HUES48 (cell line): ENCODE measurements around the gene ARFGEF3.
A peak's percentile ranks its signal among the peaks of the same experiment; 100 is the strongest.

Source experiments
- H3K27ac ChIP-seq: one replicate; pipeline ENCODE4 v1.7.0; 2013; ENCODE audit warnings: low read depth, low read length, inconsistent platforms
- H3K27me3 ChIP-seq: 2 replicates; pipeline ENCODE4 v1.6.1; 2013; ENCODE audit warnings: mild to moderate bottlenecking, low read length; ENCODE audit not compliant: control insufficient read depth, insufficient read depth
- H3K36me3 ChIP-seq: 2 replicates; pipeline ENCODE4 v1.6.1; 2013; ENCODE audit warnings: low read length; ENCODE audit not compliant: control insufficient read depth, insufficient read depth
- H3K4me1 ChIP-seq: 2 replicates; pipeline ENCODE4 v1.6.1; 2013; ENCODE audit warnings: mild to moderate bottlenecking, low read length; ENCODE audit not compliant: control insufficient read depth, insufficient read depth
- H3K4me3 ChIP-seq: 2 replicates; pipeline ENCODE4 v1.5.1; 2013; ENCODE audit warnings: mild to moderate bottlenecking, low read depth, low read length
- H3K9ac ChIP-seq: 2 replicates; pipeline ENCODE4 v1.6.1; 2013; ENCODE audit warnings: mild to moderate bottlenecking, low read depth, low read length, moderate library complexity
- H3K9me3 ChIP-seq: 2 replicates; pipeline ENCODE4 v1.6.1; 2013; ENCODE audit warnings: low read length; ENCODE audit not compliant: control insufficient read depth, insufficient read depth

The ARFGEF3 gene

DNA sequence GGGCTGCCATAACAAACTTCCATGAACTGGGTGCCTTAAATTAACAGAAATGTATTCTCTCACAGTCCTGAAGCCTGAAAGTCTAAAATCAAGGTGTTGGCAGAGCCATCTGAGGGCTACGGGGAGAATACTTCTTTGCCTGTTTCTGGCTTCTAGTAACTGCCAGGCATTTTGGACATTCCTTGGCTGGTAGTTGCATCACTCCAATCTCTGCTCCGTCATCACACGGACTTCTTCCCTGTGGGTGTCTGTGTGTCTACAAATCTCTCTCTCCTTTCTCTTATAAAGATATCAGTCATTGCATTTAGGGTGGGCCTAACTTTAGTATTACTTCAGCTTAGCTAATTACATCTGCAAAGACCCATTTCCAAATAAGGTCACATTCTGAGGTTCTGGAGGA, 33.6 kb upstream of the ARFGEF3 start:
- peaks cover 6% of the 10 kb centered on the region; the same call in 1 of the 2 replicates for H3K9me3 ChIP-seq
- H3K27ac ChIP-seq = no peak overlapping the region
- no peaks in the 10 kb centered on the region for H3K4me1 ChIP-seq
- no peak overlapping the region for H3K4me3 ChIP-seq
- H3K36me3 ChIP-seq = no peaks in the 10 kb centered on the region
- H3K9ac ChIP-seq = no peak overlapping the region
- H3K27me3 ChIP-seq = no peaks in the 10 kb centered on the region

DNA sequence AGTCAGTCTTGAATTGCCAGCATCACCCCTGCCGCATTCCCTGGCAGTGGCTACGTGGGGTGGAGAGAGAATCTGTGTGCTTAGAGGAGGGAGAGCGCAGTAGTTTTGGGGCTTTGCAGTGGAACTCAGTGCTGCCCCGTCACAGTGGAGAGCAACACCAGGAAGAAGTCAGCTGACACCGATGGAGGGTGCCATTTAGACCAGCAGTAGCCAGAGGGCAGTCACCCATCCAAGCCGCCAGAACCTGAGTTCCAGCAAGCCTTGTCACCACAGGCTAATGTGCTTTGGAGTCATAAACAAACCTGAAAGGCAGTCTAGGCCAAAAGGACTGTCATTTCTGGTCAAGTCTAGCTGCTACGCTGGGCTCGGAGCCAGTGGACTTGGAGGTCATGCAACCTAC, 32.5 kb upstream of the ARFGEF3 start:
- H3K4me1 ChIP-seq = no peaks in the 10 kb centered on the region
- H3K27ac ChIP-seq = no peak overlapping the region
- H3K9ac ChIP-seq = no peak overlapping the region
- no peak overlapping the region for H3K4me3 ChIP-seq
- H3K36me3 ChIP-seq = no peaks in the 10 kb centered on the region
- no peaks in the 10 kb centered on the region for H3K27me3 ChIP-seq
- H3K9me3 ChIP-seq = peaks cover 3% of the 10 kb centered on the region; the same call in 1 of the 2 replicates

DNA sequence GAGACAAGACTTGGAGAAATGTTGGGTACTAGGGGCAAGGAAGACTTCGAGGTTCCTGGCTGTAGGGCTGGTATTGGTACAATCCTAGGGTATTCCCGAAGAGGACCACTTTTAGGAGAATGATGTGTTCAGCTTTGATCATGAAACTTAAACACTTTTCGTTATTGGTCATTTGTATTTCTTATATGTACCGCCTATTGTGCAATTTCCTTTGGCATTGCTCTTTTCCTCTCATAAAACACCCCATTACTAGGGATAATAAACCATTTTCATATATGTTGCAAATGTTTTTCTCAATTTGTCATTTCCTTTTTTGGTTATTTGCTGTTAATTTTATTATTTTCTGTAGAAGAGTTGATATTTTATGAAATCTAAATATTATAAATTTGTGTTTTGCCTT, 18.9 kb upstream of the ARFGEF3 start:
- Histone ChIP-seq H3K9me3 (no peaks in the 10 kb centered on the region), H3K4me3 (no peak overlapping the region), H3K27me3 (no peaks in the 10 kb centered on the region), H3K27ac (no peak overlapping the region), H3K4me1 (no peaks in the 10 kb centered on the region), H3K9ac (no peak overlapping the region), H3K36me3 (no peaks in the 10 kb centered on the region)

GRCh38 chr6:138145402-138145801, 16.3 kb upstream of the ARFGEF3 start:
- no peak overlapping the region for H3K9ac ChIP-seq
- no peaks in the 10 kb centered on the region for H3K9me3 ChIP-seq
- H3K4me1 ChIP-seq = no peaks in the 10 kb centered on the region
- H3K27ac ChIP-seq = no peak overlapping the region
- no peak overlapping the region for H3K4me3 ChIP-seq
- H3K36me3 ChIP-seq = no peaks in the 10 kb centered on the region
- no peaks in the 10 kb centered on the region for H3K27me3 ChIP-seq

GRCh38 chr6:138146544-138146943, 15.2 kb upstream of the ARFGEF3 start:
- Histone ChIP-seq H3K36me3 (no peaks in the 10 kb centered on the region), H3K9ac (no peak overlapping the region), H3K4me1 (no peaks in the 10 kb centered on the region), H3K9me3 (no peaks in the 10 kb centered on the region), H3K4me3 (no peak overlapping the region), H3K27me3 (no peaks in the 10 kb centered on the region), H3K27ac (no peak overlapping the region)

- H3K27ac ChIP-seq = no peak overlapping the region
- no peak overlapping the region for H3K9ac ChIP-seq
- no peak overlapping the region for H3K4me3 ChIP-seq
- no peaks in the 10 kb centered on the region for H3K36me3 ChIP-seq
- peaks cover 5% of the 10 kb centered on the region; the same call in 1 of the 2 replicates for H3K27me3 ChIP-seq
- peaks cover 2% of the 10 kb centered on the region; the same call in 1 of the 2 replicates for H3K4me1 ChIP-seq
- no peaks in the 10 kb centered on the region for H3K9me3 ChIP-seq
Measured at GRCh38 chr6:138155443-138155842, 6.3 kb upstream of the ARFGEF3 start.

GRCh38 chr6:138157986-138158638, 3.6 kb upstream of the ARFGEF3 start:
- H3K4me1 ChIP-seq = peaks cover 13% of the 10 kb centered on the region
- H3K36me3 ChIP-seq = no peaks in the 10 kb centered on the region
- H3K27ac ChIP-seq = no peak overlapping the region
- no peak overlapping the region for H3K4me3 ChIP-seq
- no peak overlapping the region for H3K9ac ChIP-seq
- no peaks in the 10 kb centered on the region for H3K9me3 ChIP-seq
- H3K27me3 ChIP-seq = peaks cover 26% of the 10 kb centered on the region

- no peaks in the 10 kb centered on the region for H3K9me3 ChIP-seq
- H3K9ac ChIP-seq = no peak overlapping the region
- peaks cover 21% of the 10 kb centered on the region for H3K4me1 ChIP-seq
- H3K4me3 ChIP-seq = no peak overlapping the region
- H3K27ac ChIP-seq = no peak overlapping the region
- peaks cover 29% of the 10 kb centered on the region for H3K27me3 ChIP-seq
- no peaks in the 10 kb centered on the region for H3K36me3 ChIP-seq
Measured at GRCh38 chr6:138159246-138159645, 2.5 kb upstream of the ARFGEF3 start.

- Histone ChIP-seq H3K36me3 (no peaks in the 10 kb centered on the region), H3K4me3 (peak overlapping the region; percentile 94), H3K9ac (0 out of 2 replicates have a peak overlapping the region, but pooled peaks have one; percentile 45), H3K27me3 (peaks cover 29% of the 10 kb centered on the region), H3K4me1 (peaks cover 21% of the 10 kb centered on the region), H3K27ac (no peak overlapping the region), H3K9me3 (no peaks in the 10 kb centered on the region)
Measured at GRCh38 chr6:138160329-138161087, 1.2 kb upstream of the ARFGEF3 start.

DNA sequence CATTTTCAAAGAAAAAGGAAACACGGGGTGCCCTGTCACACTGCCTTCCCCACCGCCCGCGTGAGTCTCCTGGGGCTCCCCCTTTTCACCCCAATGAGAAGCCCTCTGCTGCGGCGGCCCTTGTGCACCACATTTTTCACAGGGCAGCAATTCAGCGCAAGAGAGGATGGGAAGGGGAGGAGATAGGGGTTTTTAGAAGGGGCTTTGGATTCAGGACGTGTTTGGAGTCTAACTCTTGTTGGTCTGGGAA, 726 bp upstream of the ARFGEF3 start:
- Histone ChIP-seq H3K27ac (no peak overlapping the region), H3K9me3 (no peaks in the 10 kb centered on the region), H3K27me3 (peaks cover 29% of the 10 kb centered on the region), H3K9ac (peak overlapping the region; percentile 45; the same call in 1 of the 2 replicates), H3K4me1 (peaks cover 21% of the 10 kb centered on the region), H3K36me3 (no peaks in the 10 kb centered on the region), H3K4me3 (peak overlapping the region; percentile 94)

- Histone ChIP-seq H3K4me3 (peak overlapping the region; percentile 94), H3K4me1 (peaks cover 21% of the 10 kb centered on the region), H3K36me3 (no peaks in the 10 kb centered on the region), H3K27ac (no peak overlapping the region), H3K9ac (peak overlapping the region; percentile 66), H3K9me3 (no peaks in the 10 kb centered on the region), H3K27me3 (peaks cover 29% of the 10 kb centered on the region)
Measured at GRCh38 chr6:138162111-138162954, 594 bp downstream of the ARFGEF3 start.
